Stimulated activated CD4-positive, alpha-beta T cell treated with anti-CD3 and anti-CD28 coated beads, Interleukin-4, amount 100 ng/mL, for 48 hours (primary cell): ENCODE results near the gene UGT1A4.

Experiments used
- DNase-seq, 2 donors: peaks; one replicate each; pipeline ENCODE4 v3.0.0-alpha.2; 2020; ENCODE audit warnings: low read depth in 2 of 2

The UGT1A4 gene

DNA sequence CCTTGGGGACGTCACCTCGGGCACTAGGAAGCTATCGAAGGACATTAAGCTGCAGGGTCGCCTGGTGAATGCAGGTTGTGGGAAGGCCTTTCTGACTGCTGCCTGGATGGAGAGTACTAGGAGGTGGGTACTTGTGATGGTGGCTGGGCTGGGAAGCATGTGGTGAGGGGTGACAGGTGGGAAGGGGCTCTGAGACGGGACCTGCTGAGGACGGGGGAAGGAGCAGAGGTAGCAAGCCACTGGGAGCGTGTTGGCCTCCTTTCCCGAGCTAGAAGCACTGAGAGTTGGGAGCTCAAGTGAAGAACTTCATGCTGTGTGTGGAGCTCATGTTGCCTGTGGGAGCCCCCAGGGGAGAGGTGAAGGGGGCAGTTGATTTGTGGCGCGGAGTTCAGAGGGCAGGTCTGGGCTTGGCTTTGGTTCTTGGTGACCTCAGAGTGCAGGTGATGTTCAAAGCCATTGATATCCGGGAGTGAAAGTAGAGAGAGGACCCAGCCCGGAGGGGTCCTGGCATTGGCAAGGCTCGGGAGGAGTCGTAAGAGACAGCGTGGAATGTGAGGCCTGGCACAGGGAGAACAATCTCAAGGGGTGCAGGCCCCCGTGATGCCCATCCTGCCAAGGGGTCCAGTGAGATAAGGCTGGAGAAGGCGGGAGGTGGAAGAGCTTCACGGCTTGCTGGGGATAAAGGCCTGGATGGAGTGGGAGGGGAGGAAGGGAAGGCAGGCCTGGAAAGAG, 72.8 kb downstream of the UGT1A4 start:
- DNase-seq, result no peak

DNA sequence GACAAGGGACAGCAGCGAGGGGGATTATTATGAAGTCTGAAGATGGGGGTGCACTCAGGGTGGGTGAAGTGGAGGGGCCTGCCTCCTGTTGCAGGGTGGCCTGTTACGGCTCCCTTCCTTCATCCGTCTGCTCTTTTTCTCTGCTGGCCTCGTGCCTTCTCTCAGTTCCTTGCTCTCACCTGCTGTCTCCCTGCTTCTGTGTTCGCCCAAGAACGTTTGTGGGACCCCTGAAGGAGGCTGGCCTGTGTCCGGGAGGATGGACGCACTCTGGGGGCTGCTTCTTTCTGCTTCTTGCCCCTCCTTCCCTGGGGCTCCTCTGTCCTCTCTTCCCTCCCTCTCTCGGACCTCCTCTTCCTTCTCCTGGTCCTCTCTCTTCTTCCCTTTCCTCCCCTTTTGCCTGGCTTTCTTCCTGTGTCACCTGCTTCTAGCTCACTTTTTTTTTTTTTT, 73.4 kb downstream of the UGT1A4 start:
- no peak for DNase-seq

DNA sequence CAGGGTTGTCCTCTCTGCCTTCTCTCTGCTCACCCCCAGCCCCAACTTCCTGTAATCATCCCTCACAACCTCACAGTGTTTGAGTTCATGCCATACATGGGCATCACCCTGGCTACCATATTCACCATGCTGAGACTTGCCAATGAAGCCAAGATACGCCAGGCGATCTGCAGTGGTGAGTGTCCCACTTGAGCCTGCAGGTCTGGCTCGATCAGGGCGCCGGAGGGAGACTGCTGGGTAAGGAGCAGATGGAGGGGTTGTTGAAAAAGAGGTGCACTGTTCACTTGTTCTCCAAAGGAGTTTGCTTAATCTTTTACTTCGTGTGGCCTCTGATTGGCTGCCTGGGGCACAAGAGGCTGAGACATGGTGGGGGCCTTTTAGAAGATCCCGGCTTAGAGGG, 74.2 kb downstream of the UGT1A4 start:
- no peak for DNase-seq

DNA sequence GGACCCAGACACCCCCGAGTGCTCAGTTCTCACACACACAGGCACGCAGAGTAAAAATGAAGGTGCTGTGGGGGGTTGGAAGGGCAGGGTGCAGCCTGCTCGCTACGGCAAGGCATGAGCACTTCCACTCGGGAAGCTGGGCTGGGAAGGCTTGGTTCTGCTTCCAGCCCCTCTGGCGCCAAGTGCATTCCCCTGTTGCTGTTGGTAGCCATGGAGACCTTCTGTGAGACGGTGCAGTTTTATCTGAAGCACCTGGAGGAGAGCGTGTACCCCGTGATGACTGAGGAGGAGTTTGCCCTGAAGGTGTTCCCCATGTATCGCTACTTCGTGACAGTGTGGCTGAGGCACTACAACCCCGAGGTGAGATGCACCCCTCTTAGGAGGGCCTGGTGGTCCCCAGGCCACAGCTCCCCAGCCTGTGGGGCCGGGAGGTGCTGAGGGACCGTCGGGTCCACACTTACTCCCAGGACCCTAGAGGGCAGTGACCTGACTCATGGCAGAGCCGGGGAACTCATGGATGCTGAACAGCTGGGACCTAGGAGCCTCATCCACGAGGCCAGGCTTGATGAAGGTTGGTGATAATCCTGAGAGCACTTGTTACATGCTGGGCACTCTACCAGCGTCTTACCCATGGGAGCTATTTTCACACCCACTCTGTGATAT, 75.1 kb downstream of the UGT1A4 start:
- DNase-seq, result no peak

DNA sequence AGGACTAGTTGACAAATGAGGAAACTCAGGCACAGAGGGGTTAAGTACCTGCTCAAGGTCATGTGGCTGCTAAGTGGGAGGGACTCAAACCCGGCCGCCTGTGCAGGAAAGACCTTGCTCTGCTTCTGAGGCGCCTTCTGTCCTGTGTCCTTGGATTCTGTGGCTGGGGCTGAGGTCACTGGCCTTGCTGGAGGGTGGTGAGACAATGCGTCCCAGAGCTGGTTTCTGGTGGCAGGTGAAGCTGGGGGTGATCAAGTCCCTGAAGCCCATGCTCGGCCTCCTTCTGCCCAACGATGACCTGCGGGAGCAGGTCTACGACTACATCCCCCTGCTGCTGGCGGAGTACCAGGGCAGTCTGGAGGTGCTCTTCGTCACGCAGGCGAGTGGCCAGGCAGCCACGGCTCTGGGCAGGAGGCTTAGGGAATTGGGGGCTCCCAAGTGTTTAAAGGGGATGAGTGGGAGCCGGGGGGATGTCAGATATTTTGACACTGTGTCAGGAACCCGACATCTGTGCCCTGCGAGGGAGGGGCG, 75.7 kb downstream of the UGT1A4 start:
- no peak for DNase-seq

DNA sequence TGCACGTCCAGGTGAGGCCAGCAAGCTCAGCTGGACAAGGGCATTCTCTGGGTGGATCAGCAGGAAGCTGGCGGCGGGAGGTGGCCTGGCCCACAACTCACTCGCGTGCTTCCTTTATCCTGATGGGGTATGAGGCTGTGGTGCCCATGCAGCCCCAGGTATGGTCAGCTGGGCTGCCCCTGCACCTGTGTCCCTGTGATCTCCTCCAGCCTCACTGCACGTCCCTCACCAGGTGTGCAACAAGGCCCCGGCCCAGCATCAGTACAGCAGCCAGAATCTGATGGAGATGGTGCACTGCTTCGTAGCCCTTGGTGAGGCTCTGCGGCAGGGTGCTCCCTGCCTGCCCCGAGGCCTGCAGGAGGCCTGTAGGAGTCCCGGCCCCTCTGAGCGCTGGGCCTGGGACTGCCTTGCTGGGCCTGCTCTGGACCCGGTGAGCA, 77.2 kb downstream of the UGT1A4 start:
- DNase-seq, result no peak

DNA sequence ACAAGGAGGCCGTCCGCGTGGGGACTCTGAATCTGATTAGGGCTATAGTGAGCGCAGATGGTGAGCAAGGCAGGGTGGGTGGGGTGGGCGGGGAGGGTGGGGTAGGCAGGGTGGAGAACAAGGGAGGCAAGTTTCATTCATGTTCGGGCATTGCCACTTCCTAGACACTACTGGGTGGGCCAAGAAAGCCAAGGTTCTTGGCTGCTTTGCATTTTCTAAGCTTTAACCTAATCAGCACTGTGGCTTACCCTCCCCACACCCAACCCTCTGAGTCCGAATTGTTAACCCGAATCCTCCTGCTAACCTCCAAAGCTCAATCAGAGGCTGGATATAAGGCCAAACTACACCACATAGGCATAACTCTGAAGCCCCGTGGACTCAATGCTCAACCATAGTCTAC, 77.7 kb downstream of the UGT1A4 start:
- DNase-seq, result no peak

DNA sequence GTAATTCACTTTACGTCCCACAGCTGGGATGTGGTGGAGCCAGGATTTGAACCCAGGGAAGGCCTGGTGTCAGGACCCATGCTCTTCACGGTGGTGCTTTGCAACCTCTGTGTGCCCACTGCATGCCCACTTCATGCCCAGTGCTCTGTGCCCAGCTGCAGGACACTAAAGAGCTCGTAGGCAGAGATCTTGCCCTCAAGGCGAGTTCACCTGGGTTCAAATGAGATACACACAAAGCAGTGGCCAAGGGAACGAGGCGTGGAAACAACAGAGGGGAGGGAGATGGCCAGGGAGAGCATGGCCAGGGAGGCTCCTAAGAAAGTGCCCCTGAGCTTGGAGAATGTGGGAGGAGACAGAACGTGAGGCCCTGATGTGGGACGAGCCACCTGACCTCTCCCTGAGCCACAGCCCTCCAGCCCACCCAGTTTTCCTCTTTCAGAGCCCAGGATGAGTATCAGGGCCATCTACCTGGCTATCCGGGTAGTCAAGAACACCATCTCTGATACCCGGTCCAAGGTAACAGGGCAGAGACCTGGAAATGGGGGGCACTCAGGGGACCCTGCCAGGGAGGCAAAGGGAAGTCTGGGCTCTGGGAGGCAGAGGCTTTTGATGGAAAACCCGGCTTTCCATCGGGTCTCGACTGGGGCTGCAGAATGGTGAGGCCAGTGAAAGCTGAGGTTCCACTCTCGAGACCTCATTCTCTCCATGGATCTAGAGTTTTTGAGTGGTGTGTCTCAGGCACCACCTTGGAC, 80.0 kb downstream of the UGT1A4 start:
- no peak for DNase-seq

DNA sequence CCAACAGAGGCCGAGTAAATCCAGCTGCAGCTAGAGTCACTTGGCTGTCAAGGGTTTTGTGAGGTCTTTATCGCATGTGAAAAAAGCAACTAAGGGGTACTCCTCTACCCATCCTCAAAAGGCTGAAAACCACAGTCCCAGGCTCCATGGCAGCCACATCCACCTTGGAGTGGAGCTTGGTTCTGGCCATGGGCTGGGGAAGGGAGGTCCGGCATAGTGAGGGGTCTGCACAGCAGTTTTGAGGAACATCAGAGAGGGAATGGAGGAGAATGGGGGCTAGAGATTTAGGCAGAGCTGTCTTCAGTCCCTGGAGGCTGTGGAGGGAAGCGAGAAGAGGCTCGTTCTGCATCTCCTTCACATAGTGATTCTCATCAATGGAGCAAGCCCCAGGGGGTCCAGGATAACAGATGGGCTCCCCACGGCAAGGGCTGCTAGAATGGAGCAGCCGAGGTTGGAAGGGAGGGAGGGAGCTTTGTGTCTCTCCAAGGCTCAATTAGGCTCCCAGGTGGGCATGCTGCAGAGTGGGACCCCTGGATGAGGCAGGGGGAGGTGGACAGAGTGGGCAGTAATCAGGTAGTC, 80.6 kb downstream of the UGT1A4 start:
- DNase-seq, result no peak

DNA sequence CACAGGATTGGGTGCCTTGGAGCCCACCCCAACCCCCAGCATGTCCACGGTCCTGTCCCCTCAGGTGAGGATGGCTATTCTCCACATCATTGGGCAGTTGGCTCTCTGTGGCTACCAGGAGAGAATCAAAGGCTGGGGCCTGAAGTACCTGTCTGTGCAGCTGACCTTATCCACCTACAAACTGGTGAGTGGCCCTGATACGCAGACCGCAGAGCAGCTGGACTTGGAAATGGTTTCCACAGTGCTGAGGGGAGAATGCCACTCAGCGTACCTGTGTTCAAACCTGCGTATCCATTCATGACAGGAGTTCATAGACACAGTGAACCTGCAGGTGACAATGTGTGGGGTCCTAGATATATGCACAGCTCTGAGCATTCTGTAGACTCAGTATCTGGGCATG, 81.2 kb downstream of the UGT1A4 start:
- DNase-seq, result no peak

DNA sequence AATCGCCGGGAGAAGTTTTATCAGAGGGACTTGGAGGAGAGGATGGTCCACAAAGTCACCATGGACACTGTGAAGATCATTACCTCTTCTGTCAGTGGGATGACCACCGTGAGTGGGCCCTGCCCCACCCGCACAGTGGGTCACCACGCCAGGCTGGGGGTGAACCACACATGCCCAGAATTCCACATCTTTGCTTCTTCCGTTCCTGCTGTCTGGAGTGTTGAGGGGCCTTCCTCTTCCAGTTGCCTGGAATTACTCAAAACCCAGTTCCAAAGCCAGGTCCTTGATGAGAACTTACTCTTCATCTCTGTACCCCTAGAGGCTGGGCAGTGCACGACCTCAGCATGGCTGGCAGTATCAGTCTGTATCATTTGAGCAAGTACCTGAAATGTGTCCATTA, 81.7 kb downstream of the UGT1A4 start:
- DNase-seq, result no peak

DNA sequence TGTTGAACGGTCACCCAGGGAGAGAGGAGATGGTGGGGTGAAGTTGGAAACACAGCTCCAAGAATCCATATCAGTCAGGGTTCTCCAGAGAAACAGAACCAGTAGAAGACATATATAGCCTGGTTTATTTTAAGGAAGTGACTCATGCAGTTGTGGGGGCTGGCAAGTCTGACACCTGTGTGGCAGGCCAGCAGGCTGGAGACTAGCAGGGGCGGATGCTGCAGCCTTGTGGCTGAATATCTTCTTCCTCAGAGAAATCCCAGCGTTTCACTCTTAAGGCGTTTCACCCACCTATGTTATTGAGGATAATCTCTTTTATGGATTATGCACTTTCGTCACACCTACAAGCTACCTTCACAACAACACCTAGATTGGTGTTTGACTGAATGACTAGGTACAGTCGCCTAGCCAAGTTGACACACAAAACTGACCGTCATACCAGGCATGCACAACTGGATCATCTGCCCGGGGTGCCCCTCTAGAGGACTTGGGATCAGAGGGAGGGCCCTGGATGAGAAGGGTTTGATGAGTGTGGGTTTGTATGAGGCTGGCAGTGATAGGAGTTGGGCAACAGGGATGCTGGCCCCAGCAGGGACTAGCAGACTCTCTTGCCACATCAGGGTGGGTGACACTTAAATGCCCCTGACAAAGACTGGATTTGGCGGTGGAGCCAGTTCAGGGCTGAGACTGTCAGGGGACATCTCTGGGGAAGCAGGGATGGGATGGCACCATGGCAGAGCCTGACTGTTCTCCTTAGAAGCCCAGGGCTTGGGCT, 83.0 kb downstream of the UGT1A4 start:
- no peak for DNase-seq

DNA sequence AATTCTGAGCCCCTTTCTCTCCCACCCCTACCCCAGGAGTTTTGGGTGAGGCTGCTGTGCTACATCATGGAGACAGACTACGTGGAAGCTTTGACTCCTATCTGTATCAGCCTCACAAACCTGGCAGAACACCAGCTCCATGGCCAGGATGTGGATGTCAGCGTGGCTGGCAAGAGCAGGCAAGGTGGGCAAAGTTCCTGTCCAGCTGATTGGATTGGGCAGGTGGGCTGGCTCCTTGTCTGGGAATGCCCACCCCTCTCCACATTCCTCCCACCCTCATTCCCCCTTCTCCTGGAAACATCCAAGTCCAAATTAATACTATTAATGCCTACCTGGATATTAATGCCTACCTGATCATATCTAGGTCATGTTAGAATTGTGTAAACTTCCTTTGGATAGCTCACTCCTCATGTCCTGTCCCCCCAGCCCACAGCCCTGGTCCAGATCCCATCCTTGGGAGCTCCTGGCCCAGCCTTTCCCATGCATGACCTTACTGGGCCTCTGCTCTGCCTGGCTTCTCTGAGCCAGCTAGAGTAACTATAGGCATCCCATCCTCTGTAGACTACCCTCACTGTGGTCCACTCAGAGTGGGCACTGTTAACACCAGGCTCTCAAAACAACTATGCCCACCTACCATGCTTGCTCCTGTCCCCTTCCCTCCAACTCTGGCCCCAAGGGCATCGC, 83.7 kb downstream of the UGT1A4 start:
- no peak for DNase-seq

DNA sequence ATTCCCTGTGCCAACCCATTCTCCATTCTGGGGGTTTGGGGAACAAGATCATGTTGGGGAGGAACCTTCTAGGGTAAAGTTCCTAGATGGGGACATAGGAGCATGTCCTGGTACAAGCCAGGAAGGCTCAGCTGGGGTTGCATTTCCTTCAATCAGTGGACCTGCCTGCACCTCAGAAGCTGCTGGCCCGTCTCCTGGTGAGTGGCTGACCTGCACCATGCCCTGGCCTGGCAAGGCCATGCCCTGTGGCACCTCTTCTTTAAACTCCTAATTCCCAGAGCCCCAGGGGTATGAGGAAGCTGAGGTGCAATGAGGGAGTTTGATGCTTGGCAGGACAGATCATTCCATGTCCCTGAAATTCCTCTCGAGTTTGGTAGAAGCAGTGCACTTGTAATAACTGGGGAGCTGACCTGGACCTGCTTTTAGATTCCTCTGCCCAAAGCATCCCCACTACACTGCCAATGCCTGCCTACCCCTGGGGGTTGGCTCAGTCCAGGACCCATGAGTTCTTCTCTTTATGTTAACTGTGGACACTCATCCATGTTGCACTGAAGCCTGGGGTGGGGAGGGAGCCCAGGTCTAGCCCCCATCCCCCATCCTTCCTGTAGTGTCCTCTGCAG, 84.9 kb downstream of the UGT1A4 start:
- DNase-seq, result no peak

DNA sequence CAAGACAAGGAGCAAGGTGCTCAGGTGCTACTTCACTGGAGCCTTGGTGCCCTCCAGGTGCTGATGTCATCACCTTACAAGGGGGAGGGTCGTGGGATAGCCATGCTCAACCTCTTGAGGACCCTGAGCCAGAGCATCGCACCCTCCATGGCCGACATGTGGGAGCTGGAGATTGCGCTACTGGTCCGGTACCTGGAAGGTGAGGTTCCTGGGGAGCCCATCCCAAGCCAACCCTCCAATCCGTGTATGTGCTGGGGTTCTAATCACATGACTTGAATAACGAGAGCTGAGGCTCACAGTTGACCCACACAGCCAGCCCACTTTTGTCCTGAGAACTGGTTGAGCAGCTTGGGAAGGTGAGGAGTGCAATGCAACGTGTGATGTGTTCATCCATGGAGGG, 85.5 kb downstream of the UGT1A4 start:
- DNase-seq, result no peak

DNA sequence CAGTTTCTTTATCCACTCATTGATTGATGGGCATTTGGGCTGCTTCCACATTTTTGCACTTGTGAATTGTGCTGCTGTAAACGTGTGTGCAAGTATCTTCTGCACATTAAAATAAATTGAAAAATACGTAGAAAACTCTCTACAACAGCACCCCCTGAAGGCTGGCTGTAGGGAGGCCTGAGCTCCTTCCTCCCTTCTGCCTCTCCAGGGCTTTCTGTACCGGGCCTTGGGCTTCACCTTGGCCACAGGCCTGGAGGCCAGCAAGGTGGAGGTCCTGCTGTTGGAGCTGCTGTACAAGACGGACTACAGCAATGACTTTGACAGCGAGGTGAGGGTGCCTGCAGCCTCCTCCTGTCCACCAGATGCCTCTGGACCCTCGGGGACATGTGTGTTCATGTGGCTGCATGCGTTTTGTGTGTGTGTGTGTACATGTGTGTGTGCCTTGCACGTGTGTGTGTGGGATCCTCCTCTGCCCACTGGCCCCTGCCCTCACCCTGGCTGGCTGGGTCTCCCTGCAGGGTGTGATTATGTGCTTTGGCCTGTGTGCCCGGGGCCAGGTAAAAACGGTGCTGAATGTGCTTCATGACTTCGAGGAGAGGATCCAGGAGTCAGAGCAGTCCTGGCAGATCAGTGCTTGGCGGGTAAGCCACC, 88.8 kb downstream of the UGT1A4 start:
- DNase-seq, result no peak

DNA sequence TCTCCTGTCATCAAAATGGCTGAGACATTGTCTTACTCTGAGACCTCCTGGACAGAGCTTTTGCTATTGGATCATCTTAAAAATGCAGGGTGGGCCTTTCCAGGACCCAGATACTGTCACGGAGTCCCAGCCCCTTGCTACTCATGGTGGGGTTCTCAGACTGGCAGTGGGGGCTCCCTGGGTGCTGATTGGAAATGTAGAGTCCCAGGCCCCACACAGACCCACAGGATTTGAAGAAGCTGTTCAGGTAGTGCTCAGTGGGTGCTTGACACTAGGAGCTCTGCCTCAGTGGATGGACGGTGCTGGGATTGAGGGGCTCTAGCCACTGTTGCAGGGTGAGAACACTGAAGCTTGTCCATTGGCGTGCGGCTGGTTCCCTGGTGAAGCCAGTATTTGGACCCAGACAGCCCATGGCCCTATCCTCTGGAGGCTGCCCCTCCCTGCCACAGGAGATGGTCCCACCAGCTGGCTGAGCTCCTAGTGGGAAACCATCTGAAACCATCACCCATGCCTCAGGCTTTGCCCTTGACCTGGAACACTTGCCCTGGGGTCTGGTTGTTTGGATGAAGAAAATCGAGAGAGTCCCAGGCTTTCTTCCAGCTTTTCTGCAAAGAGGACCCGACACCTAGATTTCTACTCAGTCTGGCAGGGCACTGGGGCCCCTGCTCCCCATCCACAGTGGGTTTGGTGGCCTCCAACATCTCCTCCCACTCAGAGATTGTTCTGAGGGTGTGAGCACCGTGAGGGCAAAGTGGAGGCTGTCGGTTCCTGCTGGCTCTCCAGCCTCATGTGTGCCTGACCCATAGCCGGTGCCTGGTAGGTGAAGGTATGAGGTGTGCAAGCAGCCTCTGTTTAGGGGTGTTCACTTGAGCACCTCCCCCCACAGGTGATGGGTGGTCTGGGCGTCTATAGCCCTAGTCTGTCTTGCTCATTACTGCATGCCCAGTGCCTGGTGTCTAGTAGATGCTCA, 89.7 kb downstream of the UGT1A4 start:
- DNase-seq, result no peak

DNA sequence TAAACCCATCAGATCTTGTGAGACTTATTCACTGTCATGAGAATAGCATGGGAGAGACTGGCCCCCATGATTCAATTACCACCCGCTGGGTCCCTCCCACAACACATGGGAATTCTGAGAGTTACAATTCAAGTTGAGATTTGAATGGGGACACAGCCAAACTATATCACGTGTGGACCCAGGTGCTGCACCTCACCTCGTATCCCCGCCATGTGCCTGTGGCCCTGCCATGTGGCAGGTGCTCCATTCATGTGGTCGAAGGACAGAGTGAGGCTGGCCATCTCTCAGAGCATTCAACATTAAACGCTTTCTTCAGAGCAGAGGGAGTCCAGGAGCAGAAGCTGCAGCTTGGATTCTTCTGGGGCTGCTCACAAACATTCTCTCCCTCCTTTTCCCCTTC, 91.8 kb downstream of the UGT1A4 start:
- no peak for DNase-seq

DNA sequence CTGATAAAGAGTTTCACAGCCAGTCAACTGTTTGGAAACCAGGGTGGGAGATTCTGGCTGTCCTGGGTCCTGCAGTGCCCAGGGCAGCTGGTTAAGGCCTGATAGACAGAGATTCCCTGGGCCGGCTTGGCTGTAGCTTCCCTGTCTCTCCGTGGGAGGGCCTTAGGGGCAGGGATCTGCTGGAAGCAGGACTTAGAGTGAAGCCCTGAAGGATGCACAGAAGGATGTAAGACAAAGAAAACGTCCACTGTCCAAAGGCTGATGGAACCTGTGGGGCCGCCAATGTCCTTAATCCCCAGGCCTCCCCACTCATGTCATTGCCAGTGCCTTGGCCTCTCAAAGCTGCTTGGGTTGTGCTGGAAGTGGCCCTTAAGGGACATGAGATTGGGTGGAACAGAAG, 92.6 kb downstream of the UGT1A4 start:
- no peak for DNase-seq
